Nephron (organoid): ENCODE results near the gene CRYGN.

ENCODE experiments used
- H3K27ac Mint-ChIP-seq, 3 experiments: 2 replicates each; pipeline ENCODE4 v1.8.0; 2020; ENCODE audit warnings: mixed read lengths in 3 of 3, mild to moderate bottlenecking in 2 of 3, moderate library complexity in 1 of 3
- H3K27me3 Mint-ChIP-seq: 2 replicates; pipeline ENCODE4 v1.8.0; 2021; ENCODE audit warnings: low read depth, mild to moderate bottlenecking, moderate library complexity, mixed read lengths
- H3K36me3 Mint-ChIP-seq: 2 replicates; pipeline ENCODE4 v1.8.0; 2020; ENCODE audit warnings: low read depth, mixed read lengths
- H3K4me1 Mint-ChIP-seq: 2 replicates; pipeline ENCODE4 v1.8.0; 2020; ENCODE audit warnings: mixed read lengths
- H3K4me3 Mint-ChIP-seq, 3 experiments: 2 replicates each; pipeline ENCODE4 v1.8.0; 2020; ENCODE audit warnings: mild to moderate bottlenecking in 3 of 3, mixed read lengths in 3 of 3, moderate library complexity in 2 of 3
- H3K9me3 Mint-ChIP-seq: 2 replicates; pipeline ENCODE4 v1.8.0; 2020; ENCODE audit warnings: mixed read lengths
- TF ChIP-seq, protein P1 (sequence below), 3 experiments: fragments of 200-600 bp; sonication (generic); IDR thresholded peaks; one replicate each; pipeline ENCODE4 v1.5.0; 2021; ENCODE audit warnings: antibody characterized with exemption in 3 of 3; ENCODE audit not compliant: unreplicated experiment in 3 of 3

CRYGN gene

DNA sequence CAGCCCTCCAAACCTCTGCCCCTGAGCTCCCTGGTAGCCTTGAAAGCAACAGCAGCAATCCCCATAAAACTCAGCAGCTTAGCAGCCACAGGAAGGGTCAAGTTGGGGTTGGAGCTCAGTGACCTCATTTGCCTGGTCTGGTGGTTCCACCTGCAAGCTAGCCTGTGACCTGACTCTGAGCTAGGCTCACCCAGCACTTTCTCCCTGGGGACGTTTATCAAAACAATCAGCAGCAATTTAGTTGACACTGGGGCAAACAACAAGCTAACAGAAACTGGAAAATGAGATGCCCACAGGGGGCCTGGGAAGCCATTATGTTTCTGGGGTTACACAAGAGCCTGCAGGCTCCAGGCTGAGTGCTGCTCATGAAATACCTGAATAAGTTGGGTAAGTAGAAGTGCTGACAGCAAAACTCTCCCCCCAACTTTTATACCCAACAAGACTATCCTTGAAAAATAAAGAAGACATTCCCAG lies 22.4 kb upstream of the CRYGN start:
- peaks cover 53% of the 10 kb centered on the region for H3K36me3 Mint-ChIP-seq
- TF ChIP-seq, protein P1, sequence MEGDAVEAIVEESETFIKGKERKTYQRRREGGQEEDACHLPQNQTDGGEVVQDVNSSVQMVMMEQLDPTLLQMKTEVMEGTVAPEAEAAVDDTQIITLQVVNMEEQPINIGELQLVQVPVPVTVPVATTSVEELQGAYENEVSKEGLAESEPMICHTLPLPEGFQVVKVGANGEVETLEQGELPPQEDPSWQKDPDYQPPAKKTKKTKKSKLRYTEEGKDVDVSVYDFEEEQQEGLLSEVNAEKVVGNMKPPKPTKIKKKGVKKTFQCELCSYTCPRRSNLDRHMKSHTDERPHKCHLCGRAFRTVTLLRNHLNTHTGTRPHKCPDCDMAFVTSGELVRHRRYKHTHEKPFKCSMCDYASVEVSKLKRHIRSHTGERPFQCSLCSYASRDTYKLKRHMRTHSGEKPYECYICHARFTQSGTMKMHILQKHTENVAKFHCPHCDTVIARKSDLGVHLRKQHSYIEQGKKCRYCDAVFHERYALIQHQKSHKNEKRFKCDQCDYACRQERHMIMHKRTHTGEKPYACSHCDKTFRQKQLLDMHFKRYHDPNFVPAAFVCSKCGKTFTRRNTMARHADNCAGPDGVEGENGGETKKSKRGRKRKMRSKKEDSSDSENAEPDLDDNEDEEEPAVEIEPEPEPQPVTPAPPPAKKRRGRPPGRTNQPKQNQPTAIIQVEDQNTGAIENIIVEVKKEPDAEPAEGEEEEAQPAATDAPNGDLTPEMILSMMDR (IDR thresholded peaks at IDR 0.05; ENCODE audit: unreplicated experiment in 3 of 3) = no peak

DNA sequence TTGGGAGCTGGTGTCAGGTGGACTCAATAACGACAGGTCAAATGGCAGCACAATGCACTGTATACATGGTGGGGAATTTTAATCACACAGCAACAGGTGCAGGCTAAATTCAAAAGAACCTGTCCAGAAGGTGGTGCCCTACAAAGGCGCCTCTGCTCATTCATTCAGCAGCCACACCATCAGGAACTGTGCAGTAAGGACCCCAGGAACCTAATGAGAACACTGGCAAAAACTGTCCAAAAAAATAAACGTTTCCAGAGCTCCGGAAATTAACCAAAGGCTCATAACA lies 21.9 kb upstream of the CRYGN start:
- Mint-ChIP-seq H3K27me3 (no peaks in the 10 kb centered on the region), H3K9me3 (peaks cover 24% of the 10 kb centered on the region), H3K36me3 (peaks cover 48% of the 10 kb centered on the region), H3K4me1 (peaks cover 20% of the 10 kb centered on the region), H3K4me3 (no peak overlapping the region), H3K27ac (peak overlapping the region in 1 of 3 experiments; percentile 97)
- TF ChIP-seq, protein P1 (IDR thresholded peaks at IDR 0.05; ENCODE audit: unreplicated experiment in 3 of 3) = no peak

More for the DNA sequence above, 22.4 kb upstream of the CRYGN start:
- Mint-ChIP-seq H3K27ac (peak overlapping the region in 1 of 3 experiments; percentile 97), H3K9me3 (peaks cover 24% of the 10 kb centered on the region), H3K4me1 (peaks cover 20% of the 10 kb centered on the region), H3K27me3 (no peaks in the 10 kb centered on the region), H3K4me3 (no peak overlapping the region)

DNA sequence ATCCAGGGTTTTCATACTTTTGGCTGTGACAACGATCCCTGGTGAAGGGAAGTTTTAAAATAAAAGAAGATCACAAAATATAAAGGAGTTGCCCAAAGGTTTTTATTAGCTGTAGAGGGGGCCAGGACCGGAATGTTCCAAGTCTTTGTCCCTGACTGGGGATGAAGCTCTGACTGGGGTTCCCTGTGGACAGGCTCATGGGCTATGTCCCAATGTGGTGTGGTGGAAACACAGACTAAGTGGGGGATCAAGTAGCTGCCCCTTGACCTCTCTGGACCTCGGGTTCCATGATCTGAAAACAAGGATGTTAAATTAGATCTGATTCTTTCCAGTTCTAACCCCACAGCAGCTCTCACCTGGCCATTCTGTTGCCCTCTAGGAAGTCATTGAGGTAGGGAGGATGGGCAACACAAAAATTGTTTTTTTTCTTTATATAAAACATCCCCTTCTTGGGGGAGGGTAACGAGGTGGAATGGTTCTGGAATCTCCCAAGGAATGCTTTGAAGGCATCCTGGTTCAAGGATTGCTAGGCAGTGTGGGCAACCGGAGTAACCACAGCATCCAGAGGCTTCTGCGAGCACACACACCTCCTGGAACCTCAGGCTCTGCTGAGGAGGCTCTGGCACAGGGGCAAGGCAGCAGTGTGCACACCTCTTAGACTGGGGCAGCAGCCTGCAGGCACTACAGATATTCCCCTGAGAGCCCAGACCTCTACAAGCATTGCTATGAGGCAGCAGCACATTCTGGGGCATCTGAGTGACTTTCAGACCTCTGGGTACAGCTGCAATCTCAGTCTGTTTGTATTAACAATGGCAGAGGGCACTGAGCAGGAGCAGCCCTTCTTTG lies 21.4 kb upstream of the CRYGN start:
- H3K4me1 Mint-ChIP-seq = peaks cover 20% of the 10 kb centered on the region
- peak overlapping the region in 2 of 3 experiments; percentile 91 to 97 for H3K27ac Mint-ChIP-seq
- H3K4me3 Mint-ChIP-seq = no peak overlapping the region
- peaks cover 47% of the 10 kb centered on the region for H3K36me3 Mint-ChIP-seq
- H3K9me3 Mint-ChIP-seq = peaks cover 24% of the 10 kb centered on the region
- H3K27me3 Mint-ChIP-seq = no peaks in the 10 kb centered on the region
- TF ChIP-seq, protein P1 (IDR thresholded peaks at IDR 0.05; ENCODE audit: unreplicated experiment in 3 of 3) = no peak

DNA sequence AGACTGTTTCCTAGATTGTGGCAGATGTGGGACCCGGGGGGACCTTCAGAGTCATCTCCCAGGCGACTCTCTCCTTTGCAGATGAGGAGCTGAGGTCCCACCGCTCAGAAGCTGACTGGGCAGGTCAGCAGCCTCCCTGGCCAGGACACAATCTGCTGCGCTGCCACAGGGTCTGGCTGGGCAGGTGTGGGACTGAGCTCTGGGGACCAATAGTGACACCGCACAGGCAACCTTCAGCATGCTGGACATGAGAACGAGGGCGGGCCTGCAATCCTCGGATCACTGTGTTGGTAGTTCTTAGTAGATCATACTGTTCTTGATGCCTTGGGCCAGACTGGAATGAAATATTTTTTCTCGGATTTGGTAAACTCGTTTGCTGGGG lies 20.5 kb upstream of the CRYGN start:
- H3K36me3 Mint-ChIP-seq = peaks cover 38% of the 10 kb centered on the region
- TF ChIP-seq, protein P1 (IDR thresholded peaks at IDR 0.05; ENCODE audit: unreplicated experiment in 3 of 3) = no peak
- H3K4me3 Mint-ChIP-seq = peak overlapping the region; percentile 63 to 72 (median 72)
- peaks cover 24% of the 10 kb centered on the region for H3K9me3 Mint-ChIP-seq
- no peaks in the 10 kb centered on the region for H3K27me3 Mint-ChIP-seq
- H3K27ac Mint-ChIP-seq = peak overlapping the region; percentile 91 to 97 (median 97)
- H3K4me1 Mint-ChIP-seq = peaks cover 24% of the 10 kb centered on the region

DNA sequence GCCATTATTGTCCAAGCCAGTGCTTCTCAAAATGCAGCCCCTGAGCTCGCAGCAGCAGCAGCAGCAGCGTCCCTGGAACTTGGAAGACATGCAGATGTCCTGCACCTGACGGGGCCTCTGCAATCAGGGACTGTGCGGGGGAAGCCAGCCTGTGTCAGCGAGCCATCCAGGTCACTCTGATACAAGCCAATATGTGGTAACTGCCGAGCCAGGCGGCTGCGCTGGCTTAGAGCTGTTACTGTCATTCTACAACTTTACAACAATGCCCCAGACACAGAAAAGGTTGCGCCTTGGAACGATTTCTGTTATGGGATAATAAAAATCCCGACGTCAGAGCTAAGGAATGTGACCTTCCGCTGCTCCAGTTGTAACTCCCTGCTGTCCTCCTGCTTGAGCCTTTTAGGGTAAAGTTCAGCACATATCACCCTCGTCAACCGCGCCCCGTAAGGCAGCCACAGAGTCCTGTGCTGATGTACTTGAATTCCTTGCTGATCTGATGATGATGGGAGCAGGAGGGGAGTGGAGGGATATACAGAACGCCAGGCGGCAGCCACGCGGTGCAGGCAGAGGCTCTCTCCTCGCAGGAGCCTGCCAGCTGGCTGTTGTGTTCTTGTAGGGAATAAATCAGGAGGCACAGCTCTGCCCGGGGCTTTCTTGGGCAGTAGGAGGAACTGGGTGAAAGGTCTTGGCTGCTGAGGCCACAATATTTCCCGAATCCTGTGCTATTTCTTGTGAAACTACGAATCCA lies 20.0 kb upstream of the CRYGN start:
- no peaks in the 10 kb centered on the region for H3K27me3 Mint-ChIP-seq
- H3K4me3 Mint-ChIP-seq = peak overlapping the region; percentile 63 to 72 (median 72)
- TF ChIP-seq, protein P1 (IDR thresholded peaks at IDR 0.05; ENCODE audit: unreplicated experiment in 3 of 3) = peak; percentile 24 to 42 (median 24)
- peak overlapping the region; percentile 91 to 97 (median 97) for H3K27ac Mint-ChIP-seq
- H3K4me1 Mint-ChIP-seq = peaks cover 26% of the 10 kb centered on the region
- H3K9me3 Mint-ChIP-seq = peaks cover 24% of the 10 kb centered on the region
- H3K36me3 Mint-ChIP-seq = peaks cover 32% of the 10 kb centered on the region
